IgD-negative memory B cell (primary cell): ENCODE results near the gene WDR48. TPM values are rescaled to one million over a fixed set of nuclear protein-coding genes. Genes with fewer than 3 reads are reported as not detected.

Experiments used
- H3K27ac Mint-ChIP-seq, 3 donors: one replicate each; pipeline ENCODE4 v1.8.0; 2020 to 2022; ENCODE audit warnings: mild to moderate bottlenecking in 3 of 3, mixed read lengths in 3 of 3, moderate library complexity in 1 of 3
- H3K27me3 Mint-ChIP-seq: one replicate; pipeline ENCODE4 v1.8.0; 2021; ENCODE audit warnings: mixed read lengths
- H3K36me3 Mint-ChIP-seq: one replicate; pipeline ENCODE4 v1.8.0; 2020; ENCODE audit warnings: mild to moderate bottlenecking, mixed read lengths
- H3K4me1 Mint-ChIP-seq, 3 donors: one replicate each; pipeline ENCODE4 v1.8.0; 2020 to 2022; ENCODE audit warnings: mixed read lengths in 3 of 3, mild to moderate bottlenecking in 1 of 3
- H3K4me3 Mint-ChIP-seq, 4 donors: one replicate each; pipeline ENCODE4 v1.8.0; 2020 to 2022; ENCODE audit warnings: mild to moderate bottlenecking in 4 of 4, mixed read lengths in 4 of 4, moderate library complexity in 3 of 4
- H3K9me3 Mint-ChIP-seq, 3 donors: one replicate each; pipeline ENCODE4 v1.8.0; 2020 to 2021; ENCODE audit warnings: mixed read lengths in 3 of 3, mild to moderate bottlenecking in 1 of 3
- polyA plus RNA-seq: library from polyadenylated mRNA; unstranded; fragments of 300-500 nt; fragmentation: Illumina TruSeq; gene quantifications from one replicate; pipeline ENCODE4 v1.2.3, GENCODE V29; 2021

Gene WDR48
- polyA plus RNA-seq, result 40.5 TPM

- Mint-ChIP-seq H3K36me3 (peaks cover 3% of the 10 kb centered on the region), H3K27me3 (no peaks in the 10 kb centered on the region), H3K9me3 (no peaks in the 10 kb centered on the region), H3K4me1 (peaks cover 25 to 46% (median 29%) of the 10 kb centered on the region in 3 donors), H3K27ac (peak within 1 kb of the TSS; percentile 87 to 99 (median 98)), H3K4me3 (peak within 1 kb of the TSS; percentile 91 to 97 (median 94))
Observed at GRCh38 chr3:39051649-39052561, at the start of gene WDR48, which contains the start of gene SCN11A. WDR48 (plus strand) TSS chr3:39052016; CDS start chr3:39052026, 10 bp downstream. SCN11A (minus strand) TSS chr3:39051944; CDS start chr3:38950362, 101,582 bp downstream.

GRCh38 chr3:39005295-39005694 is 46.5 kb upstream of the WDR48 start:
- H3K27me3 Mint-ChIP-seq, result peaks cover 6% of the 10 kb centered on the region
- H3K9me3 Mint-ChIP-seq, result peaks cover 0 to 3% (median 2%) of the 10 kb centered on the region in 3 donors
- H3K4me3 Mint-ChIP-seq, result no peak overlapping the region
- H3K36me3 Mint-ChIP-seq, result no peaks in the 10 kb centered on the region
- H3K4me1 Mint-ChIP-seq, result peaks cover 0 to under 1% (median 0%) of the 10 kb centered on the region in 3 donors
- no peak overlapping the region for H3K27ac Mint-ChIP-seq

- H3K9me3 Mint-ChIP-seq, result peaks cover 0 to 2% (median 0%) of the 10 kb centered on the region in 3 donors
- no peak overlapping the region for H3K4me3 Mint-ChIP-seq
- no peak overlapping the region for H3K27ac Mint-ChIP-seq
- H3K36me3 Mint-ChIP-seq, result no peaks in the 10 kb centered on the region
- H3K4me1 Mint-ChIP-seq, result peaks cover 0 to 1% (median 0%) of the 10 kb centered on the region in 3 donors
- peaks cover 6% of the 10 kb centered on the region for H3K27me3 Mint-ChIP-seq
Observed at GRCh38 chr3:39011191-39011736, 40.6 kb upstream of the WDR48 start.

- Mint-ChIP-seq H3K4me1 (peaks cover 0 to 1% (median 0%) of the 10 kb centered on the region in 3 donors), H3K27ac (no peak overlapping the region), H3K36me3 (no peaks in the 10 kb centered on the region), H3K27me3 (peaks cover 4% of the 10 kb centered on the region), H3K9me3 (peaks cover 0 to 2% (median 0%) of the 10 kb centered on the region in 3 donors), H3K4me3 (no peak overlapping the region)
Observed at GRCh38 chr3:39013289-39013688, 38.5 kb upstream of the WDR48 start.

GRCh38 chr3:39013921-39014509 is 37.8 kb upstream of the WDR48 start:
- H3K27me3 Mint-ChIP-seq, result peaks cover 3% of the 10 kb centered on the region
- no peaks in the 10 kb centered on the region for H3K36me3 Mint-ChIP-seq
- no peak overlapping the region for H3K4me3 Mint-ChIP-seq
- no peak overlapping the region for H3K27ac Mint-ChIP-seq
- peaks cover 0 to 1% (median 0%) of the 10 kb centered on the region in 3 donors for H3K4me1 Mint-ChIP-seq
- peaks cover 0 to 2% (median 0%) of the 10 kb centered on the region in 3 donors for H3K9me3 Mint-ChIP-seq

- no peak overlapping the region for H3K4me3 Mint-ChIP-seq
- no peak overlapping the region for H3K27ac Mint-ChIP-seq
- H3K9me3 Mint-ChIP-seq, result no peaks in the 10 kb centered on the region
- H3K27me3 Mint-ChIP-seq, result peaks cover 5% of the 10 kb centered on the region
- H3K36me3 Mint-ChIP-seq, result no peaks in the 10 kb centered on the region
- H3K4me1 Mint-ChIP-seq, result peaks cover 0 to 1% (median 0%) of the 10 kb centered on the region in 3 donors
Observed at GRCh38 chr3:39015418-39015817, 36.4 kb upstream of the WDR48 start.

GRCh38 chr3:39019299-39019698 is 32.5 kb upstream of the WDR48 start:
- Mint-ChIP-seq H3K9me3 (no peaks in the 10 kb centered on the region), H3K4me3 (no peak overlapping the region), H3K27ac (no peak overlapping the region), H3K27me3 (peaks cover 5% of the 10 kb centered on the region), H3K4me1 (peaks cover 0 to 5% (median 2%) of the 10 kb centered on the region in 3 donors), H3K36me3 (peaks cover 2% of the 10 kb centered on the region)

GRCh38 chr3:39021029-39021428 is 30.8 kb upstream of the WDR48 start:
- Mint-ChIP-seq H3K27ac (peak overlapping the region in 1 of 3 donors; percentile 1), H3K4me3 (no peak overlapping the region), H3K4me1 (peaks cover 0 to 5% (median 2%) of the 10 kb centered on the region in 3 donors)

GRCh38 chr3:39021465-39022285 is 30.1 kb upstream of the WDR48 start:
- Mint-ChIP-seq H3K9me3 (no peaks in the 10 kb centered on the region), H3K36me3 (peaks cover 2% of the 10 kb centered on the region), H3K27me3 (peaks cover 8% of the 10 kb centered on the region), H3K4me3 (no peak overlapping the region), H3K4me1 (peaks cover 0 to 5% (median 2%) of the 10 kb centered on the region in 3 donors), H3K27ac (no peak overlapping the region)

More at GRCh38 chr3:39021029-39021428, 30.8 kb upstream of the WDR48 start:
- Mint-ChIP-seq H3K36me3 (peaks cover 2% of the 10 kb centered on the region), H3K27me3 (peaks cover 5% of the 10 kb centered on the region), H3K9me3 (no peaks in the 10 kb centered on the region)

GRCh38 chr3:39022286-39022630 is 29.6 kb upstream of the WDR48 start:
- H3K9me3 Mint-ChIP-seq, result no peaks in the 10 kb centered on the region
- peaks cover 0 to 5% (median 2%) of the 10 kb centered on the region in 3 donors for H3K4me1 Mint-ChIP-seq
- no peak overlapping the region for H3K27ac Mint-ChIP-seq
- no peak overlapping the region for H3K4me3 Mint-ChIP-seq
- peaks cover 2% of the 10 kb centered on the region for H3K36me3 Mint-ChIP-seq
- peaks cover 5% of the 10 kb centered on the region for H3K27me3 Mint-ChIP-seq

- H3K27ac Mint-ChIP-seq, result no peak overlapping the region
- H3K36me3 Mint-ChIP-seq, result peaks cover 4% of the 10 kb centered on the region
- H3K9me3 Mint-ChIP-seq, result no peaks in the 10 kb centered on the region
- H3K4me1 Mint-ChIP-seq, result peaks cover 0 to 5% (median 2%) of the 10 kb centered on the region in 3 donors
- H3K4me3 Mint-ChIP-seq, result no peak overlapping the region
- peaks cover 4% of the 10 kb centered on the region for H3K27me3 Mint-ChIP-seq
Observed at GRCh38 chr3:39024497-39024896, 27.3 kb upstream of the WDR48 start.

- H3K4me1 Mint-ChIP-seq, result peaks cover 0 to 5% (median 2%) of the 10 kb centered on the region in 3 donors
- H3K36me3 Mint-ChIP-seq, result peaks cover 4% of the 10 kb centered on the region
- peaks cover 4% of the 10 kb centered on the region for H3K27me3 Mint-ChIP-seq
Observed at GRCh38 chr3:39025222-39025970, 26.4 kb upstream of the WDR48 start.

GRCh38 chr3:39028546-39028945 is 23.3 kb upstream of the WDR48 start:
- Mint-ChIP-seq H3K27ac (no peak overlapping the region), H3K4me1 (no peaks in the 10 kb centered on the region), H3K9me3 (no peaks in the 10 kb centered on the region), H3K36me3 (peaks cover 2% of the 10 kb centered on the region), H3K4me3 (no peak overlapping the region), H3K27me3 (peaks cover 4% of the 10 kb centered on the region)

More at GRCh38 chr3:39025222-39025970, 26.4 kb upstream of the WDR48 start:
- H3K27ac Mint-ChIP-seq, result no peak overlapping the region
- no peaks in the 10 kb centered on the region for H3K9me3 Mint-ChIP-seq
- peak overlapping the region in 1 of 4 donors; percentile 12 for H3K4me3 Mint-ChIP-seq

- H3K27me3 Mint-ChIP-seq, result peaks cover 8% of the 10 kb centered on the region
- H3K9me3 Mint-ChIP-seq, result peaks cover 0 to 5% (median 2%) of the 10 kb centered on the region in 3 donors
- no peaks in the 10 kb centered on the region for H3K4me1 Mint-ChIP-seq
- no peak overlapping the region for H3K4me3 Mint-ChIP-seq
- H3K27ac Mint-ChIP-seq, result no peak overlapping the region
- peaks cover 3% of the 10 kb centered on the region for H3K36me3 Mint-ChIP-seq
Observed at GRCh38 chr3:39029556-39029955, 22.3 kb upstream of the WDR48 start.
